GM19023 (cell line): ENCODE data around the gene SLU7.

Source experiments
- ATAC-seq: cut with Tn5 transposase; IDR thresholded peaks from one replicate; pipeline ENCODE4 v1.9.1; 2021; ENCODE audit warnings: mild to moderate bottlenecking, moderate library complexity; ENCODE audit not compliant: unreplicated experiment

Gene SLU7

GRCh38 chr5:160418561-160419457 lies at the start of gene SLU7:
Gene SLU7 (minus strand): TSS chr5:160419081. CDS start chr5:160415294, 3,787 bp downstream.
- ATAC-seq, result peak; percentile 70

DNA sequence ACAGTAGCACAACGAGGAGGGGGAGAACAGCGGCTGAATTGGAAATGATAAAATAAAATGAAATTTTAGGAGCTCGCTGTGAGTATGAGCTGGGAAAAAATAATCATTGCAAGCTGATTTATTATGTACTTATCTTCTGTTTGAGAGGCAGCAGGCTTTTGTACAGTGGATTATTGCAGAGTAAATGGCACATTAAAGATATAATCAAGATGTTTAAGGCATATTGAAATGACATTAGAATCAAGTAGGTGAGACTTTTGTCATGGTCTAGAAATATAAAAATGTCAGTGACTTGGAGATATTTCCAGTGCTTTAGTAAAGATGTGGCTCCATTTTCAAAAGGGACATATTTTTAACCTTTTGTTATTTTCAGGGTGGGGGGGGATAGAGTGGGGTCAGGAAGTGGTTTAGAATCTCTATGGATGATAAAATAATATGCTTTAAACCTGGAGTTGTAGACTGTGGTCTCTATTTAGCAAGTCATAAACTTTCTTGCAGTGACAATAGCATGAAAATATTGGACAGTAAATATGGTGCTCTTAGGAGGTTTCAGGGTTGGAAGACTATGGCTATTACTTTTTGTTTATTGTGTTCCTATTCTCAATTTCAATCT lies 49.6 kb upstream of the SLU7 start:
- ATAC-seq, result no peak

DNA sequence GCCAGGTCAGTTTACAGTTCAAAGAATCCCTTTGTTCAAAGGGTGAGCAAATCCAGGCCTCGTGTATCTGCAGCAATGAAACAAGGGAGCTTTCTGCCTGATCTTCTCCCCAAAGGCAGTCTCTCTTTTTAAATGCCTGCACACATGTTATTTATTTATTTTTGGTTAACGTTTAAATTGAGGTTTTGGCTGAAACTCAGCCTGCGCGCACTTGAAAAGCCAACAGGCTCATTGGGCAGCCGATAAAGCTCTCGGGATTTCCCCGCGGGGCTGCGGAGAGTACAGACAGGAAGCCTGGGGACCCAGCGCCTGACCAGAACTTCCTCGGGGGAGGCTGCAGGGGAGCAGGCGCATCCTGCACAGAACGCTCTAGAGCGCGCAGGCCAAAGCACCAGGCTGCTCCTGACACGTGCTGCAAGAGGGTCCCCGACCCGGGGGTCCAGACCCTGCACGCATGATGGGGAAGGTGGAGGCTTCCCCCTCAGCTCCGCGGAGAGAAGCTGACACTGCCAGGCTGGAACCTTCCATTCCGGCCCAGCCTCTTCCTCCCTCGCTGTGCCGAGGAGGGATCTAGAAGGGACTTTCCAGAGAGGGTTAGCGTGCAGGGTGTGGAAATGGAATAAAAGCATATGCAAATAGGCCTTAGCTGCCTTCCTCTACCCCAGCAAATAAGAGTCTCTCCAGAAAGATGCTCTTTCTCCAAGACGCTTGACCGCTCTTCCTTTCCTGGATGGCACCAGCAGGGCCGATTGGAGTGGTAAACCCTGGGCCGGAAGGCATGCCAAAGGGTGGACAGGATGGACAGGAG lies 48.9 kb upstream of the SLU7 start:
- peak; percentile 94 for ATAC-seq

DNA sequence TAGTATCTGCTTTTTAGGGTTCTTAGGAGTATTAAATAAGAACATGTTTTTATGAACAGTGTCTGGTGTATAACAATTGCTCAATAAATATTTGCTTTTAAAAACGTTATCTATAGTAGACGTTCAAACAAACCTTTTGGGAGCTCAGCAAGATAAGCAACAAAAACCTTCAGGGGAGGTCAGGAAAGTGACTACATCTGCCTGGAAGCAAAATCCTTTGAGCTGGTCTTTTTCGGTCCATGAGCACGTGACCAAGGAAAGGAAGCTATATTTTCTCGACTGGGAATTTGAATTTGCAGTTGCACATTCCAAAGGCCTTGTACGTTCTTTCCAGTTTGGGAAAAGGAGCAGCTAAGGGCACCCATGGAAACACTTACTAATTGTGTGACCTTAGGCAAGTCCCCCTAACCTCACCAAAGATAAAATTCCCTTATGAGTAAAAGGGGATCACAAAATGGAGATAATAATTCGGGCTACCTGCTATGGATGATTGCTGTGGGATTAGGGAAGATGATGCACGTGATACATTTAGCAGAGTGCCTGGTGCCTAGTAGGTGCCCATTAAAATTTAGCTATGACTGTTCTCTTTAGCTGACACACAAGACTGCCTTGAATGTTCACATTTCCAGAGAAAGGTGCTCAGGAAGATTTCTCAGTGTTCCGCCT lies 48.1 kb upstream of the SLU7 start:
- no peak for ATAC-seq

DNA sequence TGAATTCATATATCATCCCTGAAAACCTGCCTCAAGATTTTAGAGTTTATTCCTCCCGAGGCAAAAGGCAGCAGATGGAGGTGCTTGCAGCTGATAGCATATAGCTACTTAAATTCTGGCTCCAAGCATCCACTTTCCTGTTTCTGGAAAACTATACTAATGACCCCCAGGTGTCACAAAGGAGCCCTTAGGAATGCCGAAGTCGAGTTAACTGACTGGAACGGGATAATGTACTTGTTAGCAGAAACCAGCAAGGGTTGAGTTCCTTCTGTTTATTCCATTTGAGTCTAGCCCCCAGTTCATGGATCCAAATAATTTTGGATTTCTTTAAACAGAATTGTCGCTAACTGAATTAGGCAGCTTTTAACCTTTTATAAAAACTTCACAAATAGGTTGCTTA lies 47.2 kb upstream of the SLU7 start:
- no peak for ATAC-seq

- no peak for ATAC-seq
Observed at GRCh38 chr5:160464466-160464797, 45.6 kb upstream of the SLU7 start.

GRCh38 chr5:160463740-160464465 lies 45.0 kb upstream of the SLU7 start:
- ATAC-seq, result no peak

DNA sequence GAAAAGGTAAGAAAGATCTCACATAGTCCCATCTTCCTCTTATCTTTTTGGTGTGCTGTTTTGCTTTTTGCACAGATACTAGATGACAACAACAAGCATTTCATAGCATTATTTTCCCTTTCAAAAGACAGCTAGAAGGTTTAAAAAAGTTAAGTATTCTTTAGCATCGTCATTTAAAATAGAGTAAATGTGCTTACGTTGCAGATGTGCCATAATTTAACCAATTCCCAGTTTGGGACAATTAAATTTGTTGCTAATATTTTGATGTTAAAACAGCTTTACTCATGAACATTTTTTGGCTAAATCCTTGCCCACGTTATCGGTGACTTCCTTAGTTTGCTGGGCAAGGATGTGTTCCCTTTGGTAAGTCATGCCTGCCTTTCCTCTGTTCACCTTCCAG lies 44.3 kb upstream of the SLU7 start:
- ATAC-seq, result no peak

- ATAC-seq, result no peak
Observed at GRCh38 chr5:160462167-160462566, 43.3 kb upstream of the SLU7 start.

GRCh38 chr5:160461378-160461777 lies 42.5 kb upstream of the SLU7 start:
- ATAC-seq, result no peak

GRCh38 chr5:160460377-160461049 lies 41.6 kb upstream of the SLU7 start:
- ATAC-seq, result no peak

DNA sequence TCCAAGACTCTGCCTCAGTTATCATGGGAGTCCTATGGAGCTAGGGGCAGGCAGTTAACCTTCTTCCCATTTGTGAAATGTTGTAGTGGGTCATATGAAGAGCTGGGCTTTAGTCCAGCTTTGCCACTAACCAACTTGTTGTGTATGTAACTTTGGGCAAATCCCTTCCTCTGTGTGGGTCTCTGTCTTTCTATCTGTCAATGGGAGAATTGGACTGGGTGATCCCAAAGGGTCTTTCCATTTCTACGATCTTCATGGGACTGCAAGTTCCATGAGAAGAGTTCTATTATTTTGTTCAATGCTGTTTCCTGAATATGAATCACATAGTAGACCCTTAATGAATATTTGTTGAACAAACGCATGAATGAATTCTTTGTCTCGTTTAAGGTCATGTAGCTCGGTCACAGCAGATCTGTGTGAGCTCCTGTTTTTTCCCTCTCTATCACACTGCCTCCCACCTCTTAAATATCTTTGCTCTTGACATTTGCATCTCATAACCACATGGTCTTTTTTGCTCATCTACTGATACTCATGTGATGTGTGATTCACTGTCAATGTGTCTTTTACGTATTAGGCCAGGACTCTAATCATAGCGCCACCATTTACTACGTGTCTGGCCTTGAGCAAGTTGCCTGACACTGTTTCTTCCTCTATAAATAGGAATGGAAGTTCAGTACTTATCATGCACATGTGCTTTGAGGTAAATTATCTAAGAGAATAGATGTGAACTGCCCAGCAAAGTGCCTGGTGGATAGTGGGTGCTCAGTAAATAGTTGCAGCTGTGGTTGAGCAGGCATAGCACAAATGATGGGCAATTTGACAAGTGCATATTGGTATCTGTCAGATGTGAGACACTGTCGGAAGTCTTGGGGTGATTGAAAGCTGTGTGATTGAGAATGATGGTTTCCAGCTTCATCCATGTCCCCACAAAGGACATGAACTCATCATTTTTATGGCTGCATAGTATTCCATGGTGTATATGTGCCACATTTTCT lies 40.2 kb upstream of the SLU7 start:
- peak; percentile 87 for ATAC-seq

GRCh38 chr5:160457252-160457651 lies 38.4 kb upstream of the SLU7 start:
- no peak for ATAC-seq

DNA sequence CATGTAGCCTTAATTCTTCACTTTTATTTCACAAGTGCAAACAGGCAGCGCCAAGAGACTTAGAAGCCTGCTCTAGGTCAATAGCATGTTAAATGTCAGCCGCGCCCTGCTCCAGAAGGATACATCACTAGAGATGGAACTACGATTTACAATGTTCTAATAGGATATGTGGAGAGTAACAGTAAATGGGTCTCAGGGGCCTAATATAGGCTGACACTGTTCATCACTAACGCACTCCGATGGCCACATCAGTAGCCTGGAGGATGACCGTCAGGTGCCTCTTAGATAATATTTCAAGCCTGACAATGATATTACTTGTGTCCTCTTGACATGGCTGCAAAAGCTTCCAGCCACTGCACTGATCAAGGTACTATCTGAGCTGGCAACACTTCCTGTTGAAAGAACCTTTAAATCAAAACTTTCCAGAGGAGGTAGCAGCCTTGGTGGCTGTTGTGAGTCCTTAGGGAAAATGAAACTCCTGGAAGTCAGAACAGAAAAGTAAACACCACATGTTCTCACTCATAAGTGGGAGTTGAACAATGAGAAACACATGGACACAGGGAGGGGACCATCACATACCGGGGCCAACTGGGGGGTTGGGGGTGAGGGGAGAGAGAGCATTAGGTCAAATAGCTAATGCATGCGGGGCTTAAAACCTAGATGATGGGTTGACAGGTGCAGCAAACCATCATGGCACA lies 37.7 kb upstream of the SLU7 start:
- no peak for ATAC-seq

GRCh38 chr5:160455600-160455999 lies 36.7 kb upstream of the SLU7 start:
- ATAC-seq, result no peak

DNA sequence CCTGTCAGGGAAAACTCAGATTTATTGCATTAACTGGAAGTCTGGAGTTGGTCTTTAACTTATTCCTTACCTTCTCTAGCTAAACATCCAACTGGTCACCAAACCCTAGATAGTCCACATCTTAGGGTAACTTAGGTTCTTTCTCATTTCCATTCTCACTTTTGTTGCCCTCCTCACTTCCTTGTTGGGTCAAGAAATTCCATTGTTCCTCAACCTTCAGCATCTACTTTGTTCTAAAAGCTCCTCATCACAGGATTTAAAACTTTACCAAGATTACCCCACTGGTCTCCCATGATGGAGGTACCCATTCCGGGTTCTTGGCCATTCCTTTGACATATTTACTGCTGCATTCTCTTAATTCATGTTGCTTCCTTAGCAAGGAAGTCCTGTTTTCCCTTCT lies 34.9 kb upstream of the SLU7 start:
- no peak for ATAC-seq

DNA sequence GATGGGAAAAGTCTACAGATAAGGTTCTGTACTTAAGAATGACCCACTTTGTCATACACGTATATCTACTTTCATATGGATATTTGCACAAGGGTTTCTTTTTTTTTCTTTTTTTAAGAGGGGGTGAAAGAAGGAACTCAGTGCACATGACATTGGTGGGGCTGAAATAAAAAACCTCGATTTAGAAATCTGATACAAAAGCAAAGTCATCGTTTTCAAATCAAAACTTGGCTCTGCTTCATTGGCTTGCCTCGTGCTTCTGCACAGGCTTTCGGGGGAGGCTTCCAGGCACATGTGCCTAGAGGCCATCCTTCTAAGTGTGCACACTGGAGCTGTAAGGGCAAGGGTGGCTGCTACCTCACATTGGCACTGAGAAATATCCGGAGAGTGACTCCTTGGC lies 33.9 kb upstream of the SLU7 start:
- no peak for ATAC-seq

DNA sequence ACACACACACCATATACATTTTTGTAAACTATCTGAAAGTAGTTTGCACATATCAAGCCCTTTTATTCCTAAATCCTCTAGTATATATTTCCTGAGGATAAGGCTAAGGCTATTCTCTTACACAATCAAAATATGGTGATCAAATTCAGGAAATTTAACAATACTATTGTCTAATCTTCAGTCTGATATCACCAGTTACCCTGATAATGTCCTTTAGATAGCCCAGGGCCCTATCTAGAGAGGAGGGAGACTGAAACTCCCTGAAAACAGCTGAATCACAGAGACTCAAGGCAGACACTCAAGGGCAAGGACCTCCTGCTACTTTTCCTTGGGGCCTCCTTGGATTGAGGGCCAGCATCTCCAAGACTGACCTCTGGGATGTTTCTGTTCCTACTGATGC lies 33.2 kb upstream of the SLU7 start:
- ATAC-seq, result no peak
